Mucosa of descending colon (tissue), 3 donors: ENCODE results near the gene PBX1. TPM values are rescaled to one million over a fixed set of nuclear protein-coding genes. Genes with fewer than 3 reads are reported as not detected.

Source experiments
- ATAC-seq: fragments of 200-7000 bp; cut with Tn5 transposase; one replicate; pipeline ENCODE4 v1.9.1; 2020; ENCODE audit warnings: mild to moderate bottlenecking, moderate library complexity
- DNase-seq, 3 donors: peaks; one replicate each; pipeline ENCODE4 v3.0.0-alpha.2; 2020
- H3K36me3 ChIP-seq: fragments of 200-600 bp; one replicate; pipeline ENCODE4 v1.8.0; 2021; ENCODE audit warnings: low read depth, mild to moderate bottlenecking
- H3K4me1 ChIP-seq: fragments of 200-600 bp; one replicate; pipeline ENCODE4 v1.8.0; 2021; ENCODE audit warnings: low read depth, mild to moderate bottlenecking
- H3K4me3 ChIP-seq: fragments of 200-600 bp; one replicate; pipeline ENCODE4 v1.8.0; 2021; ENCODE audit warnings: mild to moderate bottlenecking
- H3K9me3 ChIP-seq: fragments of 200-600 bp; one replicate; pipeline ENCODE4 v1.8.0; 2021; ENCODE audit warnings: mild to moderate bottlenecking
- CTCF ChIP-seq: fragments of 200-600 bp; IDR thresholded peaks from one replicate; pipeline ENCODE4 v1.8.0; 2022; ENCODE audit warnings: antibody characterized with exemption, mild to moderate bottlenecking
- intact Hi-C, 2 donors: fragments of 100-400 bp; cut with DNase I in 1 of 2; cut with micrococcal nuclease in 1 of 2; formaldehyde crosslinking; loops; one replicate each; pipeline versions ENCODE4 v1.11.0 to v1.11.1; 2022; cut with DNase I, micrococcal nuclease
- total RNA-seq, 3 donors: library from RNA; stranded (reverse); fragmentation: NEBNext Ultra II Directional in 2 of 3; extraction: Animal tissue kit (Norgen Biotek cat#: 25700) in 2 of 3; gene quantifications; one replicate each; pipeline versions ENCODE4 v1.2.1 to v1.2.4, GENCODE V29; 2021 to 2023
- donor health status: DM: no; HTN: no; CAD: no; lungs with moderate emphysema.
- donor health status: DM: no; HTN: no; CAD: no.
- donor health status: DM: no; HTN: yes; CAD: no.

PBX1 gene
- total RNA-seq, 3 donors from 2014 or later, result 52.6 to 182 (median 82.8) TPM

DNA sequence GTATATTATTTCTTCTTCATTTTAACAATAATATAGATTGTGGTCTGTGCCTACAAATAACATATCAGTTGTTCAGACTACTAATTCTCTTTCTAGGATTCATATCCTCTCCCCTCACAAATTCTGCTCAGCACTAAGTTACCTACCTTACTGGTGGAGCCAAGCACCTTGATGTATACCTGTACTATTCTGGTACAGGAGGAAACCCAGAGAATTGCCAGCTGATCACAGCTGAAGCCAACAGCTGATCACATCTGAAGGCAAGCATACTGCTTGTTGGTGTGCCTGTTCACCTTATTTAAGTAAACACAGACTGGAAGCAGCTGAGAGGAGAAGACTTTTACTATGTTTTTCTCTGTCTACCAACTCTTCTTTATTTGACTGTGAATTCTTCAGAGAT, 101.8 kb downstream of the PBX1 start:
- H3K36me3 ChIP-seq, result no peaks in the 10 kb centered on the region
- intact Hi-C loops, result no loop called here

DNA sequence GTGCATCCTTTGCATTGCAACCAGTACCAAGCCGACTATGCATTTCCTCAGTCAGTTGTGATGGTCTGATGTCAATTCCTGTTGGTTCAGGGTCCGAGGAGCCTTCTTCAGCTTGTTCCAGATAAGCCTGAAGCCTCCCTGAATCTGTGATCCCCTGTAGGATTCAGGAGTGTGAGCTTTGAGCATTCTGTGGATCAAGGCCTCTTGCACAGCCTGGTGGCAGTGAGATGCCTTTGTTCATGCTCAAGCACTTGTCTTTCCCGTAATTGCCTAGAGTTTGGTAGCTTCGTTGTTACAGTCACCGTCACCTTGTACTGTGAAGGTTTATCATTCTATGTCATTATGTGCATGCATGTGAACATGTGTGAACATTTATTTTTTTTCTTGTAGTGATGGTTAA, 103.5 kb downstream of the PBX1 start:
- DNase-seq (no peak), ATAC-seq (no peak)
- H3K9me3 ChIP-seq, result no peaks in the 10 kb centered on the region
- H3K4me3 ChIP-seq, result no peak overlapping the region
- intact Hi-C loops, result no loop called here
- H3K4me1 ChIP-seq, result peaks cover 29% of the 10 kb centered on the region
- no peaks in the 10 kb centered on the region for H3K36me3 ChIP-seq
- TF ChIP-seq CTCF, result no peak

More for the DNA sequence above, 101.8 kb downstream of the PBX1 start:
- no peak for DNase-seq
- Histone ChIP-seq H3K4me3 (no peak overlapping the region), H3K4me1 (peaks cover 29% of the 10 kb centered on the region), H3K9me3 (no peaks in the 10 kb centered on the region)
- TF ChIP-seq CTCF, result no peak
- ATAC-seq, result no peak

GRCh38 chr1:164662955-164663354, 104.0 kb downstream of the PBX1 start:
- intact Hi-C loops, result no loop called here
- DNase-seq (no peak), ATAC-seq (no peak)
- no peaks in the 10 kb centered on the region for H3K9me3 ChIP-seq
- peaks cover 29% of the 10 kb centered on the region for H3K4me1 ChIP-seq
- no peak for TF ChIP-seq CTCF
- no peaks in the 10 kb centered on the region for H3K36me3 ChIP-seq
- H3K4me3 ChIP-seq, result no peak overlapping the region

DNA sequence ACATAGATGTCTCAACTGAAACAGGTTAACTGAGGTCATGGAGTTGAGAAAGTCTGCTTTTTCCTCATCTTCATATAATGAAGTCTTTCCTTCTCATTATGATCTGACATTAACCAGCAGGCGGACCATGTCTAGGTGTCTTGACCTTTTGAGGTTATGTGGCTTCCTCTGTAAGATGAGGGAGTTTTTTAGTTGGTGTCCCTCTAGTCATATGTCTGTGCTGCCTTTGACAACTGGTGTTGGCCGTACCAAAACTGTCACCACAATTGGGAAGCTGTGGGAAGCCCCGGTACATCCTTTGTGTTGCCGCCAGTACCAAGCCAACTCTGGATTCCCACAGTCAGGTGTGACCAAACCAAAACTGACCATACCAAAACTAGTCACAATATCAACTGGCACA, 105.1 kb downstream of the PBX1 start:
- intact Hi-C loops, result no loop called here
- Histone ChIP-seq H3K4me3 (no peak overlapping the region), H3K36me3 (no peaks in the 10 kb centered on the region), H3K9me3 (no peaks in the 10 kb centered on the region), H3K4me1 (peaks cover 25% of the 10 kb centered on the region)
- TF ChIP-seq CTCF, result no peak
- no peak for DNase-seq
- no peak for ATAC-seq

DNA sequence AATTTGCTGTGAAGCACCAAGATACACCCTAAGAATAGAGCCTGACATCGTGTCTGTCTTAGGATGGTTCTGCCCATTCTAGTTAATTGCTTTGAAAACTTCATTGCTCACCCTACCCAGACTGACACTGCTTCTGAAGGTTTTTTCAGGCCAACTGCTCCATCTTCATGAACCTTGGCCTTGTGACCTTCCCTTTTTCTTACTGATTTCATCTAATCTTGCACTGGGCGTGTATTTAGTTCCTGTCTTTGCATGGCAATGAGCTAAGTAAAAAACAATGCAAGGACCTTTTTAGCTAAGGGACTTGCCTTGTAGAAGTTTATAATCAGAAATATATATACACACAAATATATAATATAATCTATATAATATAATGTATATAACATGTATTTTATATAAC, 108.0 kb downstream of the PBX1 start:
- intact Hi-C loops, result no loop called here
- Histone ChIP-seq H3K36me3 (no peaks in the 10 kb centered on the region), H3K9me3 (no peaks in the 10 kb centered on the region), H3K4me3 (no peak overlapping the region), H3K4me1 (peaks cover 2% of the 10 kb centered on the region)
- no peak for DNase-seq
- TF ChIP-seq CTCF, result no peak
- no peak for ATAC-seq

DNA sequence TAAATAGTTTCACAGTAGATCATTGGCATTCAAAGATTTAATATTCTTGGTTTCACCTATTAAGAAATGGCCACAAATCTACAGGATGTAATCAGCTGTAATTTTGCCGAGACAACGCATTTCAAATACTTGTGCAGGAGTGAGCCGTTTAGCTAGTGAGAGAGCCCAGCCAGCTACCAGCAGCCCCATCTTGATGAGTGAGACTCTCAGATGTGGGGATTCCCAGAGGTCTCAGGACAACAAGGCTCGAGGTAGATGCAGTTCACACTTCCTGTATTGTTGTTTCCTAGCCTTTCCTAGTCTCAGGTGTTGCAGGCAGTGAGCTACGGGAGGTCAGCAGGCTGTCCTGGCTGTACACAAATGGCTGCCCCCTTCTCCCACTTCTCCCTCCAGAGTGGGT, 108.6 kb downstream of the PBX1 start:
- no peaks in the 10 kb centered on the region for H3K36me3 ChIP-seq
- no peak for TF ChIP-seq CTCF
- no peak for ATAC-seq
- H3K9me3 ChIP-seq, result no peaks in the 10 kb centered on the region
- no peak overlapping the region for H3K4me3 ChIP-seq
- intact Hi-C loops, result no loop called here
- H3K4me1 ChIP-seq, result peaks cover 8% of the 10 kb centered on the region
- no peak for DNase-seq
